DND-41 (cell line): Measurements from ENCODE around the gene STK32B.

ENCODE experiments used
- CTCF ChIP-seq: IDR thresholded peaks from 2 replicates; pipeline ENCODE4 v1.5.1; 2012; ENCODE audit warnings: borderline replicate concordance, low read length, moderate library complexity, mild to moderate bottlenecking; ENCODE audit not compliant: poor library complexity, severe bottlenecking; ENCODE audit errors: extremely low read depth
- EZH2 ChIP-seq: IDR thresholded peaks from 3 replicates; pipeline ENCODE4 v1.6.1; 2012; ENCODE audit warnings: borderline replicate concordance, low read depth, mild to moderate bottlenecking, moderate library complexity, low read length, inconsistent platforms; ENCODE audit not compliant: severe bottlenecking

GRCh38 chr4:5044341-5044740 lies 6.9 kb upstream of the STK32B start:
- TF ChIP-seq CTCF (no peak), EZH2 (no peak)
